ENCODE data around the gene S100A9.

- TF ChIP-seq CTCF (IDR thresholded peaks at IDR 0.05; ENCODE audit: low read depth, low read length, poor library complexity, severe bottlenecking): no peak
- TF ChIP-seq EZH2phosphoT487 (IDR thresholded peaks at IDR 0.05; ENCODE audit: borderline replicate concordance, low read length): no peak
These were observed at the start of gene S100A9 for GRCh38 chr1:153357853-153358690.

Data from DOHH2 (cell line).